Measurements from ENCODE around the gene SPECC1L.

SPECC1L gene, protein sequence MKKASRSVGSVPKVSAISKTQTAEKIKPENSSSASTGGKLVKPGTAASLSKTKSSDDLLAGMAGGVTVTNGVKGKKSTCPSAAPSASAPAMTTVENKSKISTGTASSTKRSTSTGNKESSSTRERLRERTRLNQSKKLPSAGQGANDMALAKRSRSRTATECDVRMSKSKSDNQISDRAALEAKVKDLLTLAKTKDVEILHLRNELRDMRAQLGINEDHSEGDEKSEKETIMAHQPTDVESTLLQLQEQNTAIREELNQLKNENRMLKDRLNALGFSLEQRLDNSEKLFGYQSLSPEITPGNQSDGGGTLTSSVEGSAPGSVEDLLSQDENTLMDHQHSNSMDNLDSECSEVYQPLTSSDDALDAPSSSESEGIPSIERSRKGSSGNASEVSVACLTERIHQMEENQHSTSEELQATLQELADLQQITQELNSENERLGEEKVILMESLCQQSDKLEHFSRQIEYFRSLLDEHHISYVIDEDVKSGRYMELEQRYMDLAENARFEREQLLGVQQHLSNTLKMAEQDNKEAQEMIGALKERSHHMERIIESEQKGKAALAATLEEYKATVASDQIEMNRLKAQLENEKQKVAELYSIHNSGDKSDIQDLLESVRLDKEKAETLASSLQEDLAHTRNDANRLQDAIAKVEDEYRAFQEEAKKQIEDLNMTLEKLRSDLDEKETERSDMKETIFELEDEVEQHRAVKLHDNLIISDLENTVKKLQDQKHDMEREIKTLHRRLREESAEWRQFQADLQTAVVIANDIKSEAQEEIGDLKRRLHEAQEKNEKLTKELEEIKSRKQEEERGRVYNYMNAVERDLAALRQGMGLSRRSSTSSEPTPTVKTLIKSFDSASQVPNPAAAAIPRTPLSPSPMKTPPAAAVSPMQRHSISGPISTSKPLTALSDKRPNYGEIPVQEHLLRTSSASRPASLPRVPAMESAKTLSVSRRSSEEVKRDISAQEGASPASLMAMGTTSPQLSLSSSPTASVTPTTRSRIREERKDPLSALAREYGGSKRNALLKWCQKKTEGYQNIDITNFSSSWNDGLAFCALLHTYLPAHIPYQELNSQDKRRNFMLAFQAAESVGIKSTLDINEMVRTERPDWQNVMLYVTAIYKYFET

DNA sequence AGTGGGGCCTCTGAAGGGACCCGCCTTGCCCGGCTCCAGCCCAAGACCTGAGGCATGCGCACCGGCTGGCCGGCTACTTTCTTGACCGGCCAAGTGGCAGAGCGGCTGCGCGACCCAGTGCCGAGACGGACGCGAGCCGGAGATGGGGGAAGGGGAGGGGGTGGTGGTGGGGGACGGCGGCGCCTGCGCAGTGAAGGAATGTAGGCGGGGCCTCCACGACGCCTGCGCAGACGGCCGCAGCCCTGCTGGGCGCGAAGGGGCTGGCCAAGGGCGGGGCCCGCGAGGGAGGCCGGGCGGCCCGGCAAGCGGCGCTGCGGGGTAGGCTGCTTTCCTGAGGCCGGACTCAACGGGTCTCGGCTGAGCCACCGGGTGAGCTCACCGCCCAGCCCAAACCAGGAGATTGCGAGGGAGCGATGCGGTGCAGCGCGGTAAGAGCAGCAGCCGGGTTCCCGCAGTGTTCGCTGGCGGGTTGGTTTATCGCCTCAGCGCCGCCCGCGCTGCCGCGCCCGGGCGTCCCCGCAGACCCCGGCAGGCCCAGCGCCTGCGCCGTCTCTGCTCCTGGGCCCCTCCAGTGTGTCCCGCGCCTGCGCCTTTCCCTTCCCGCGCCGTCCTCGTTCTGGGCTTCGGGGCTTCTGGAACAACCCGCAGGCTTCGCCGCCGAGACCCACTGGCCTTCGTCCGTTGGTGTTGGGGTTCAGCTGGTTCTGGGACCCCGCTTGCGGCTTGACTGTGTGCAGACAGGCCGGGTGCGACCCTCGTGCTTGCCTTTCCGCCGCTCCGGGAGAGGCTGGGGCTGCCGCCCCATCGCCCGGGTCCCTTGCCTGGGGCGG, at the start of gene SPECC1L:
Gene SPECC1L (plus strand): TSS at position 276 of the 830 bp plus-strand sequence. CDS start 31,401 bp downstream, outside the sequence.
- Histone ChIP-seq H3K36me3 (ENCODE audit: control insufficient read depth, insufficient read depth, low read length, severe bottlenecking) (no peaks in the 10 kb centered on the region), H3K4me3 (ENCODE audit: low read length) (peak within 1 kb of the TSS; percentile 99), H3K4me1 (ENCODE audit: control insufficient read depth, insufficient read depth, low read length) (peaks cover 27% of the 10 kb centered on the region), H3K9me3 (ENCODE audit: control insufficient read depth, low read length) (no peaks in the 10 kb centered on the region), H3K9ac (ENCODE audit: low read length) (peak within 1 kb of the TSS; percentile 99), H3K27me3 (replicated peaks; ENCODE audit: control insufficient read depth, insufficient read depth, low read length) (no peaks in the 10 kb centered on the region)
- DNase-seq (ENCODE audit: low read depth), result peak; percentile 97

DNA sequence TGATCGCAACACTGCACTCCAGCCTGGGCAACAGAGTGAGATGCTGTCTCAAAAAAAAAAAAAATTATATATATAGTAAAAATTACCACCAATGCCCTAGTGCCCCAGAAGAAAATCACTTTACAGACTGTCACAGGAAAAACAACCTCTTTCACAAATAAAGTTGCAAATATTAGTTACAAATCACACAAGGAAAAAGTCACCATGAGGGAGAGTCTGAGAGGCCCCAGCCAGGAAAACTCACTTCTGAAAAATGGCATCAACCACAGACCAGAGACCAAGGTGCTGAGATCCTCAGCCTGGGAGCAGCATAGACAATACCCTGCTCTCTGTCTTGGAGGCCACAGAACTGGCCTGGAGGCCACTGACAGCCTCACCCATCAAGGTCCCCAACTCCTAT, 46.2 kb upstream of the SPECC1L start:
- H3K27me3 ChIP-seq (replicated peaks; ENCODE audit: control insufficient read depth, insufficient read depth, low read length), result no peaks in the 10 kb centered on the region

GRCh38 chr22:24225044-24225601, 45.5 kb upstream of the SPECC1L start:
- Histone ChIP-seq H3K4me1 (ENCODE audit: control insufficient read depth, insufficient read depth, low read length) (no peaks in the 10 kb centered on the region), H3K4me3 (ENCODE audit: low read length) (no peak overlapping the region), H3K27me3 (replicated peaks; ENCODE audit: control insufficient read depth, insufficient read depth, low read length) (no peaks in the 10 kb centered on the region), H3K9me3 (ENCODE audit: control insufficient read depth, low read length) (no peaks in the 10 kb centered on the region), H3K9ac (ENCODE audit: low read length) (no peak overlapping the region), H3K36me3 (ENCODE audit: control insufficient read depth, insufficient read depth, low read length, severe bottlenecking) (peaks cover 85% of the 10 kb centered on the region)
- no peak for DNase-seq (ENCODE audit: low read depth)

More for the DNA sequence above, 46.2 kb upstream of the SPECC1L start:
- Histone ChIP-seq H3K9me3 (ENCODE audit: control insufficient read depth, low read length) (no peaks in the 10 kb centered on the region), H3K9ac (ENCODE audit: low read length) (no peak overlapping the region), H3K4me3 (ENCODE audit: low read length) (no peak overlapping the region), H3K36me3 (ENCODE audit: control insufficient read depth, insufficient read depth, low read length, severe bottlenecking) (peaks cover 91% of the 10 kb centered on the region), H3K4me1 (ENCODE audit: control insufficient read depth, insufficient read depth, low read length) (no peaks in the 10 kb centered on the region)
- no peak for DNase-seq (ENCODE audit: low read depth)

DNA sequence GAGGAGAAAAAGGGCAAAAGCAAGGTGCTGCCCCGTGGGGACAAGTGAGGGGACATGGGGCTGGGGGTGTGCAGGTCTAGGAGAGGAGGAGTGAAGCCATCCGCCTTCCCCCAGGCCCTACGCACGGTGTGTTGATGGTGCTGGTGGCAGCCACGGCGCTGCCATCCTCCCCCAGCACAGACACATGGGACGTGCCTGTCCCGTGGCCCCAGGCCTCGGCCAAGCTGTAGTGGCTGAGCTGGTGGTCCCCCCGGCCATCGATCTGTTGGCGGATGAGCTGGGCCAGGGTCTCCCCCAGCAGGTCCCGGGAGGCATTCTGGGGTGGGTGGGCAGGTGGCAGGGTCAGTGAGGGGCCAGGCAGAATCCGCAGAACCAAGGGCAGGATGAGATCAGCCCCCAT, 44.7 kb upstream of the SPECC1L start:
- Histone ChIP-seq H3K27me3 (replicated peaks; ENCODE audit: control insufficient read depth, insufficient read depth, low read length) (no peaks in the 10 kb centered on the region), H3K36me3 (ENCODE audit: control insufficient read depth, insufficient read depth, low read length, severe bottlenecking) (peaks cover 85% of the 10 kb centered on the region), H3K9me3 (ENCODE audit: control insufficient read depth, low read length) (no peaks in the 10 kb centered on the region), H3K9ac (ENCODE audit: low read length) (no peak overlapping the region), H3K4me3 (ENCODE audit: low read length) (no peak overlapping the region), H3K4me1 (ENCODE audit: control insufficient read depth, insufficient read depth, low read length) (no peaks in the 10 kb centered on the region)
- no peak for DNase-seq (ENCODE audit: low read depth)

- Histone ChIP-seq H3K4me1 (ENCODE audit: control insufficient read depth, insufficient read depth, low read length) (peaks cover 5% of the 10 kb centered on the region), H3K9ac (ENCODE audit: low read length) (no peak overlapping the region), H3K36me3 (ENCODE audit: control insufficient read depth, insufficient read depth, low read length, severe bottlenecking) (peaks cover 67% of the 10 kb centered on the region), H3K4me3 (ENCODE audit: low read length) (no peak overlapping the region), H3K9me3 (ENCODE audit: control insufficient read depth, low read length) (no peaks in the 10 kb centered on the region), H3K27me3 (replicated peaks; ENCODE audit: control insufficient read depth, insufficient read depth, low read length) (no peaks in the 10 kb centered on the region)
- DNase-seq (ENCODE audit: low read depth), result no peak
Measured at GRCh38 chr22:24230911-24231656, 39.5 kb upstream of the SPECC1L start.

DNA sequence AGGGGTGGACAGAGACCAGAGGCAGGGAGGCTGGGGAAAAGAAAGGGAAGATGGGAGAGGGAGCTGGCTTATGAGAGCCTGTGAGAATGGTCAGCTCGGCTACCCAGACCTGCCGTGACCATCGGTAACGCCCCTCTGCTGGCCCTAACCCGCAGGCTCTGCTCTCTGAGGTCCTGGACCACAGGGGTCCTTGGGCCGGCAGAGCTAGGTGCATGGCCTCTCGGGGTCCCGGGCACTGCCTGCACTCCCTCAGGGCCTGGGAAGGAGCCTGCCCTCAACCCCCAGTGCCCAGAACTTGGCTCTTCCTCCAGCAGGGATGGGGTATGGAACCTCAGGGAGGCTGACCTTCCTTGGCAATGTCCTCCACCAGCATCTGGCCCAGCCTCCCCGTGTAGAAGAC, 38.9 kb upstream of the SPECC1L start:
- Histone ChIP-seq H3K4me1 (ENCODE audit: control insufficient read depth, insufficient read depth, low read length) (peaks cover 5% of the 10 kb centered on the region), H3K27me3 (replicated peaks; ENCODE audit: control insufficient read depth, insufficient read depth, low read length) (no peaks in the 10 kb centered on the region), H3K4me3 (ENCODE audit: low read length) (no peak overlapping the region), H3K36me3 (ENCODE audit: control insufficient read depth, insufficient read depth, low read length, severe bottlenecking) (peaks cover 63% of the 10 kb centered on the region), H3K9ac (ENCODE audit: low read length) (no peak overlapping the region), H3K9me3 (ENCODE audit: control insufficient read depth, low read length) (no peaks in the 10 kb centered on the region)
- DNase-seq (ENCODE audit: low read depth), result no peak

GRCh38 chr22:24232124-24232523, 38.5 kb upstream of the SPECC1L start:
- no peak for DNase-seq (ENCODE audit: low read depth)
- Histone ChIP-seq H3K4me3 (ENCODE audit: low read length) (no peak overlapping the region), H3K9ac (ENCODE audit: low read length) (no peak overlapping the region), H3K9me3 (ENCODE audit: control insufficient read depth, low read length) (no peaks in the 10 kb centered on the region), H3K27me3 (replicated peaks; ENCODE audit: control insufficient read depth, insufficient read depth, low read length) (no peaks in the 10 kb centered on the region), H3K4me1 (ENCODE audit: control insufficient read depth, insufficient read depth, low read length) (peaks cover 5% of the 10 kb centered on the region), H3K36me3 (ENCODE audit: control insufficient read depth, insufficient read depth, low read length, severe bottlenecking) (peaks cover 59% of the 10 kb centered on the region)

- Histone ChIP-seq H3K9ac (ENCODE audit: low read length) (no peak overlapping the region), H3K27me3 (replicated peaks; ENCODE audit: control insufficient read depth, insufficient read depth, low read length) (no peaks in the 10 kb centered on the region), H3K4me1 (ENCODE audit: control insufficient read depth, insufficient read depth, low read length) (peaks cover 5% of the 10 kb centered on the region)
Measured at GRCh38 chr22:24232725-24233124, 37.9 kb upstream of the SPECC1L start.

GRCh38 chr22:24233235-24233634, 37.4 kb upstream of the SPECC1L start:
- H3K36me3 ChIP-seq (ENCODE audit: control insufficient read depth, insufficient read depth, low read length, severe bottlenecking), result peaks cover 49% of the 10 kb centered on the region
- peaks cover 5% of the 10 kb centered on the region for H3K4me1 ChIP-seq (ENCODE audit: control insufficient read depth, insufficient read depth, low read length)
- no peak overlapping the region for H3K4me3 ChIP-seq (ENCODE audit: low read length)
- no peak for DNase-seq (ENCODE audit: low read depth)
- no peak overlapping the region for H3K9ac ChIP-seq (ENCODE audit: low read length)
- H3K9me3 ChIP-seq (ENCODE audit: control insufficient read depth, low read length), result no peaks in the 10 kb centered on the region
- no peaks in the 10 kb centered on the region for H3K27me3 ChIP-seq (replicated peaks; ENCODE audit: control insufficient read depth, insufficient read depth, low read length)

More at GRCh38 chr22:24232725-24233124, 37.9 kb upstream of the SPECC1L start:
- DNase-seq (ENCODE audit: low read depth), result no peak
- no peaks in the 10 kb centered on the region for H3K9me3 ChIP-seq (ENCODE audit: control insufficient read depth, low read length)
- peaks cover 54% of the 10 kb centered on the region for H3K36me3 ChIP-seq (ENCODE audit: control insufficient read depth, insufficient read depth, low read length, severe bottlenecking)
- H3K4me3 ChIP-seq (ENCODE audit: low read length), result no peak overlapping the region

- Histone ChIP-seq H3K27me3 (replicated peaks; ENCODE audit: control insufficient read depth, insufficient read depth, low read length) (no peaks in the 10 kb centered on the region), H3K36me3 (ENCODE audit: control insufficient read depth, insufficient read depth, low read length, severe bottlenecking) (peaks cover 45% of the 10 kb centered on the region), H3K4me1 (ENCODE audit: control insufficient read depth, insufficient read depth, low read length) (peaks cover 5% of the 10 kb centered on the region), H3K9ac (ENCODE audit: low read length) (no peak overlapping the region), H3K4me3 (ENCODE audit: low read length) (no peak overlapping the region), H3K9me3 (ENCODE audit: control insufficient read depth, low read length) (no peaks in the 10 kb centered on the region)
- DNase-seq (ENCODE audit: low read depth), result no peak
Measured at GRCh38 chr22:24233816-24234215, 36.8 kb upstream of the SPECC1L start.
